Ishikawa (cell line): ENCODE results near the gene ZFX.

ENCODE experiments used
- CEBPB ChIP-seq: IDR thresholded peaks from 2 replicates; pipeline ENCODE4 v1.6.1; 2012
- CREB1 ChIP-seq: IDR thresholded peaks from 2 replicates; pipeline ENCODE4 v1.6.1; 2012; ENCODE audit warnings: low read depth
- EGR1 ChIP-seq: IDR thresholded peaks from 2 replicates; pipeline ENCODE4 v1.6.1; 2012
- EP300 ChIP-seq: IDR thresholded peaks from 2 replicates; pipeline ENCODE4 v1.6.1; 2012; ENCODE audit warnings: borderline replicate concordance
- FOXM1 ChIP-seq: IDR thresholded peaks from 2 replicates; pipeline ENCODE4 v1.6.1; 2012; ENCODE audit warnings: low read depth, borderline replicate concordance
- MAX ChIP-seq: IDR thresholded peaks from 2 replicates; pipeline ENCODE4 v1.6.1; 2012
- NFIC ChIP-seq: IDR thresholded peaks from 2 replicates; pipeline ENCODE4 v1.6.1; 2012
- RAD21 ChIP-seq: IDR thresholded peaks from 2 replicates; pipeline ENCODE4 v1.6.1; 2012; ENCODE audit warnings: low read depth
- REST ChIP-seq: IDR thresholded peaks from 2 replicates; pipeline ENCODE4 v1.6.1; 2012; ENCODE audit warnings: low read depth, mild to moderate bottlenecking
- TAF1 ChIP-seq: IDR thresholded peaks from 2 replicates; pipeline ENCODE4 v1.6.1; 2012; ENCODE audit warnings: low read depth, mild to moderate bottlenecking
- TCF12 ChIP-seq: IDR thresholded peaks from 2 replicates; pipeline ENCODE4 v1.6.1; 2012; ENCODE audit warnings: low read depth
- TEAD4 ChIP-seq: IDR thresholded peaks from 2 replicates; pipeline ENCODE4 v1.6.1; 2012
- USF1 ChIP-seq: IDR thresholded peaks from 2 replicates; pipeline ENCODE4 v1.6.1; 2012
- YY1 ChIP-seq: IDR thresholded peaks from 2 replicates; pipeline ENCODE4 v1.6.1; 2012; ENCODE audit warnings: low read depth
- ZBTB7A ChIP-seq: IDR thresholded peaks from 2 replicates; pipeline ENCODE4 v1.6.1; 2012; ENCODE audit warnings: low read depth

ZFX gene

GRCh38 chrX:24173115-24173847 is 23.8 kb downstream of the ZFX start:
- TF ChIP-seq ZBTB7A: no peak
- TF ChIP-seq CREB1: no peak
- TF ChIP-seq TEAD4: no peak
- TF ChIP-seq TCF12: no peak
- no peak for TF ChIP-seq MAX
- no peak for TF ChIP-seq FOXM1
- no peak for TF ChIP-seq YY1
- no peak for TF ChIP-seq EGR1
- TF ChIP-seq TAF1: no peak
- no peak for TF ChIP-seq USF1
- TF ChIP-seq CEBPB: no peak
- no peak for TF ChIP-seq RAD21
- TF ChIP-seq EP300: no peak
- TF ChIP-seq REST: no peak
- no peak for TF ChIP-seq NFIC

- no peak for TF ChIP-seq TCF12
- TF ChIP-seq EP300: no peak
- no peak for TF ChIP-seq REST
- TF ChIP-seq TAF1: no peak
- no peak for TF ChIP-seq USF1
- TF ChIP-seq CREB1: no peak
- TF ChIP-seq TEAD4: no peak
- TF ChIP-seq FOXM1: no peak
- TF ChIP-seq MAX: no peak
- no peak for TF ChIP-seq YY1
- no peak for TF ChIP-seq ZBTB7A
- no peak for TF ChIP-seq NFIC
- TF ChIP-seq EGR1: no peak
- no peak for TF ChIP-seq CEBPB
- TF ChIP-seq RAD21: no peak
Observed at GRCh38 chrX:24175276-24175675, 25.7 kb downstream of the ZFX start.

GRCh38 chrX:24178441-24178840 is 28.9 kb downstream of the ZFX start:
- TF ChIP-seq TEAD4 (no peak), YY1 (no peak), ZBTB7A (no peak), TAF1 (no peak), EGR1 (no peak), NFIC (no peak), FOXM1 (no peak), MAX (no peak), CEBPB (no peak), REST (no peak)

- TF ChIP-seq EP300: no peak
- TF ChIP-seq RAD21: no peak
- no peak for TF ChIP-seq YY1
- TF ChIP-seq TAF1: no peak
- no peak for TF ChIP-seq MAX
Observed at GRCh38 chrX:24184018-24184417, 34.5 kb downstream of the ZFX start.
